GM18517 (cell line): ENCODE measurements around the gene PLK1.
"Not testable (repeated sequence)": the region's sequence is repeated elsewhere in the genome, so short reads cannot be mapped to it uniquely, and the experiment has no call there.

Experiments used
- ATAC-seq: cut with Tn5 transposase; IDR thresholded peaks from one replicate; pipeline ENCODE4 v1.9.1; 2021; ENCODE audit warnings: mild to moderate bottlenecking, moderate library complexity; ENCODE audit not compliant: unreplicated experiment

Gene PLK1

DNA sequence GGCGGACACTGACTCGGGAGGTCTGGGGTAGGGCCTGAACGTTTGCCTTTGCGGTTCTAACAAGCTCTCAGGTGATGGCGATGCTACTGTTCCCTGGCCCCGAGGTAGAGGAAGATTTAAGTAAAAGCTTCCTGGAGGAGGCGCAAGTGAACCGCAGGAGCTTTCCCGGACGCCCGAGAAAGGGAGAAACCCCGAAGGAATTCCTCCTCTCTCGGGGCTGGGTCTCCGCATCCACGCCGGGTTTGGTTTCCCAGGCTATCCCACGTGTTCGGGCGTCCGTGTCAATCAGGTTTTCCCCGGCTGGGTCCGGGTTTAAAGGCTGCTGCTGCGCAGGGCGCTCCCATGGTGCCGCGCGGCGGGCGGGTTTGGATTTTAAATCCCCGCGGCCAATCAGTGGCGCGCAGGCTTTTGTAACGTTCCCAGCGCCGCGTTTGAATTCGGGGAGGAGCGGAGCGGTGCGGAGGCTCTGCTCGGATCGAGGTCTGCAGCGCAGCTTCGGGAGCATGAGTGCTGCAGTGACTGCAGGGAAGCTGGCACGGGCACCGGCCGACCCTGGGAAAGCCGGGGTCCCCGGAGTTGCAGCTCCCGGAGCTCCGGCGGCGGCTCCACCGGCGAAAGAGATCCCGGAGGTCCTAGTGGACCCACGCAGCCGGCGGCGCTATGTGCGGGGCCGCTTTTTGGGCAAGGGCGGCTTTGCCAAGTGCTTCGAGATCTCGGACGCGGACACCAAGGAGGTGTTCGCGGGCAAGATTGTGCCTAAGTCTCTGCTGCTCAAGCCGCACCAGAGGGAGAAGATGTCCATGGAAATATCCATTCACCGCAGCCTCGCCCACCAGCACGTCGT, at the start of gene PLK1:
TSS of gene PLK1 (plus strand) at position 460 of the 844 bp plus-strand sequence. CDS start at position 504, 44 bp downstream.
- ATAC-seq, result peak; percentile 68

DNA sequence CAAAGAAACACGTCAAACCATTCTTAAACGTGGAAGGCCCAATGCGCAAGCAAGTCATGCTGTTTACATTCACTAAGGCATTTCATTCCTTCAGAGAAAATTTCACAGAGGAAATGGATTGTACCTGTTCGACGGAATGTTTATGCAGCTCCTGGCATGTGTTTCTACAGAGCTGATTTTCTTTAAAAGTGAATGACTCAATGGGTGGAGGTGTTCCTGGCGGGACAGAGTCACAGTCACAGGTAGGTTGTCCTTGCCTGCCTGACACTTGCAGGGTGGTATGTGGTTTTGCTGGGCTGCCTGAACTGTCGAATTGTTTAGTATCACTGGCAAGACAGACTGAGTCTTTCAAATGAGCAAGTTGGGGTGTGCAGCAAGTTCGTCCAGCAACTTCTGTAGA, 49.2 kb upstream of the PLK1 start:
- ATAC-seq, result no peak

DNA sequence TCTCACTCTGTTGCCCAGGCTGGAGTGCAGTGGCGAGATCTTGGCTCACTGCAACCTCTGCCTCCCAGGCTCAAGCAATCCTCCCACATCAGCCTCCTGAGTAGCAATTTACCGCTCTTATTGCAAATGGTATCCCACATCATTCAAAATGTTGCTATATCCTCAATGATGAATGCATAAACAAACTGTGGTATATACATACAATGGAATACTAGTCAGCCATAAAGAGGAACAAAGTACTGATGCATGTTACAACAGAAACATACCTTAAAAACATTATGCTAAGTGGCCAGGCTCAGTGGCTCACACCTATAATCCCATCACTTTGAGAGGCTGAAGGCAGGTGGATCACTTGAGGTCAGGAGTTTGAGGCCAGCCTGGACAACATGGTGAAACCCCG, 46.8 kb upstream of the PLK1 start:
- not testable (repeated sequence) for ATAC-seq

DNA sequence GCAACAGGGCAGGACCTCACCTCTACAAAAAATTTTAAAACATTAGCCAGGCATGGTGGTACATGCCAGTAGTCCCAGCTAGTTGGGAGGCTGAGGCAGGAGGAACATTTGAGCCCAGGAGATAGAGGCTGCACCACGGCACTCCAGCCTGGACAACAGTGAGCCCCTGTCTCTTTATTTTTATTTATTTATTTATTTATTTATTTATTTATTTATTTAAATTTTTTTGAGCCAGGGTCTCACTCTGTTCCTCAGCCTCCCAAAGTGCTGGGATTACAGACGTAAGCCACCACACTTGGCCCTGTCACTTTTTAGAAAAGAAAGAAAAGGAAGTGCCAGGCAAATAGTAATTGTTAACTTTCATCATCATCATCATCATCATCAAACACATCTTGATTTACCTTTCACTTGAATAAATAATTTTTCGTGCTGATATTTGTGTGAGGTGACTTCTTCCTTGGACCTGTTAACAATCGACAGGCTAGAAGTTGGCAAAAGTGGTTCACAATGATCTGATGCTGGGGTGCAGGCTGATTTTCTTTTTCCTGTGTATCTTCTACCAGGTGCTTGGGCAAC, 44.1 kb upstream of the PLK1 start:
- ATAC-seq, result no peak

DNA sequence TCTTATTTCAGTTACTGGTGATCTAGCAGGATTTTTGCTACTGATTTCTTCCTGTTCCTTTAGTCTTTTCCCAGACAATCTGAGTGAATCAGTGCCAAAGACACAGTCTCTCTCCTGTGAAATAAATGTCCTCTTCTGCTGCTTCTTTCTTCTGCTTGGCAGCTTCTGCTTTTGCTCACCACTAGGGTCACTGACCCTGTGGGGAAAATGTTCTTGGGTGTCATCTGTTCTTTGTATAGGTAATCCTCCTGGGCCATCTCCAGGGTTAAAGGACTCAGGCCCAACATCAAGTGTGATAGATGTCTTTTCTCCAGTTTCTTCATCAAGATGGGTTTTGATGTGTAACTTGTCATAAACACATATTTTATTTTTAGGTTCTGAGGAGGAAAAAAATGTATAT, 42.7 kb upstream of the PLK1 start:
- ATAC-seq, result no peak

DNA sequence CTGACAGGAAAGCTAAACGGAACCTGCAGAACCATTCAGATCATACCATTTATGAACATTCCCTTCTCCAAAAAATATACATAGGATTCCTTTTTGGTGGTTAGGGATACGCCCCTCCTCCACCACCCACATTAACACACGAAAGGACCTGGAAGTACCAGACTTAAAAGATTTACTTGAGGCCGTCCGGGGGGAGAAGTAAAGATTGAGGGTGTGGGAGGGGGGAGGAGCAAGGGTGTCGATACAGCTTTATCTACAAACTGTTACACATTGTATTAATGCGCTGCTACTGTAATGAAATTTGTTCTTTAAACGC, 38.1 kb upstream of the PLK1 start:
- no peak for ATAC-seq

DNA sequence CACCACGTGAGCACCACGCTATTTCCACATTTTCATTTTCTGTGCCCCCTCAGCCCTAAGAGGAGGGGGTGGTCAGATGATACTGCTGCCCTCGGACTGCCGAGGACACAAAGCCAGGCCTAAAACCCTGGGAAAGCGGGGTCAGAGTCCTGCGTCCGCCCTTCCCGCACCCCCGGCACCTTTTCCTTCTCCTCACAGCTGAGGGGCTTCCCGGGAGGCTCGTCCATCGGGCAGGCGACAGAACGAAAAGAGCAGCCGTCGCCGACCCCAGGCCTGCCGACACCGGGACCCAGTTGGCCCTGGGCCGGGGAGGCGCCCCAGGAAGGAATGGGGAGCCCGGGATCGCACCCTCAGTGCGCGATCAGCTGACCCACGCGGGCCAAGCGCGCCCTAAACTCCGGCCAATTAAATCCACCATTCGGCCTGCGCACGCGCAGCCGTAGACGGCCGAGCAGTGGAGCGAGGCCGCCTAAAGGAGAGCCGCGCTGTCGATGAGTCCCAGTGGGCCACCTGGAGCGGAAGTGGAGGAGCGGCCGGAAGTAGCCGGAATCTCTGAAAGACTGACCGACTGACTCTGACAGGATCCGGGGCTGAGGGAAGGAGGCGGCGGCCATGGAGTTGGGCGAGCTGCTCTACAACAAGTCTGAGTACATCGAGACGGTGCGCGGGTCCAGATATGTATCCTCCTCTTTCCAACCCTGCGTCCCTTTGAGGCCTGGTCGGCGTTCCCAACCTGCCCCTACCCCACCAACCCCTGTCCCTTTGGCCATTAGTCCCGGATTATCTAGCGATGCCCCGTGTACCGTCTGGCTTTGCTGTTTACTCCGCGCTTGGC, 37.5 kb upstream of the PLK1 start, which contains the start of the genes DCTN5 and PALB2:
TSS of gene DCTN5 (plus strand) at position 536 of the 835 bp plus-strand sequence. CDS start at position 613, 77 bp downstream.
TSS of gene PALB2 (minus strand) at position 380 of the 835 bp plus-strand sequence. CDS start at position 227, 153 bp downstream.
- peak; percentile 91 for ATAC-seq

DNA sequence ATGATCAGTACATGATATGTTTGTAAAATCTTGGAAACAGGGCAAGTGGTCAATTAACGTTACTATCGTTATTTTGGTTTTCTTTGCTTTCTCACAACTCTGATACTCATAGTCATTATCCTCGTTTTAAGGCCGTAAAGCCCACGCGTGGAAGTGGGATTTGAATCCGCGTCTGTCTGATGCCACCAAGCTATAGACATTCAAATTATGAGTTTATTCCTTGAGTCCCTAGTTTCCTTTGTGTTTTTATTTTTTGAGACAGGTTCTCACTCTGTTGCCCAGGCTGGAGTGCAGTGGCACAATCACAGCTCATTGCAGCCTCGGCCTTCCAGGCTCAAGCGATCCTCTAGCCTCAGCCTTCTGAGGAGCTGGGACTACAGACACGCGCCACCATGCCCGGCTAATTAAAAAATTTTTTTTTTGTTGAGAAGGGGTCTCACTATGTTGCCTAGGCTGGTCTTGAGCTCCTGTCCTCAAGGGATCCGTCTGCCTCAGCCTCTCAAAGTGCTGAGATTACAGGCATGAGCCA, 36.4 kb upstream of the PLK1 start:
- ATAC-seq, result no peak

DNA sequence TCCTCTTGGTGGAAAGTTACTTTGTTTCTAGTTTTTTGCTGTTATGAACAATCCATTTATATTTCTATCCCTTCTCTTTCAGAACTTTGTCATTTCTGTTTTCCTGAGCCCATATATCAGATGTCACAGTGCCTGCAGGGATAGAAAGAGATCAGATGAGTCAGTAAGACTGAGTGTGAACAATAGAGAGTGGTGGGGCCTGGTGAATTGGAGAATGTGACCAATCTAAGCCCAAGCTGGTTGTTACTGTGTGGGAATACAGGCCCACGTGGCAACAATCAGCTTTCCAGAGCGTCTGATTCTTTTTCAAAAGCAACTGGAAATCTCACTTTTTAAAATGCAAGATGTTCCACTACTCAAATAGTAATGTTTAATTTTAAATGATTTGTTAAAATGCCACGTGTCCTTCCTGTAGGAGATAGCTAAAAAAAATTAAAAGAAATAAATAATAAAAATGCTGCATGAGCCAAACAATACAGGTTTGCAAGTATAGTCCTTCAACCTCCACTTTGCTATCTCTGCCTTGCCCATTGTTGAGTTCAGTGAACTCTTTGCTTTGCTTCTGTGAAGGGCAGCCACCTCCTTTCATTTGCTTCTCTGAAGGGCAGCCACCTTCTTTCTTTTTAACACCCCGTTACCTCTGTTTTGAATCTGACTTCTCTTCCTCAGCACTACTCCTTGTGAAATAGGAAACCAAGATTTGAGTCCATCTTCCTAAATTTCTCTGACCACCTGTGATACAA, 27.8 kb upstream of the PLK1 start:
- ATAC-seq, result no peak

DNA sequence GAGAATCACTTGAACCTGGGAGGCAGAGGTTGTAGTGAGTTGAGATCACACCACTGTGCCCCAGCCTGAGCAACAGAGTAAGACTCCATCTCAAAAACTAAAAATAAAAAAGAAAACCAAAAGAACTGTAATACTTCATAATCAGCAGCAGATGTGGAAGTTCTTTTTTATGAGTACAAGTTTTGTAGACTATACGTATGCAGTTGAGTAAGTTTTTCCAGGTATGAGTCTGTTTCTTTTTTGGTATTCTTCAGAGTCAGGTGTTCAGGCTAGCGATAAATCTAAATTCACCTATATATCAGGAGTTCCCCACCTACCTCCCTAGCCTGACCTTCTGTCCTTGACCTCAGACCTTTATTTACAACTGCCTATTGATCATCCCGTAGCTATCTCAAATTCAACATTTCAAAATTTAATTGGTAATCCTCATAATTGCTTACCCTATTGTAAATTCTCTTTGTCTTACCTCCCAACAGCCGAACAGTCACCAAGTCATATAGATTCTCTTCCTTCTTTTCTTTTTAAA, 26.7 kb upstream of the PLK1 start:
- ATAC-seq, result no peak

DNA sequence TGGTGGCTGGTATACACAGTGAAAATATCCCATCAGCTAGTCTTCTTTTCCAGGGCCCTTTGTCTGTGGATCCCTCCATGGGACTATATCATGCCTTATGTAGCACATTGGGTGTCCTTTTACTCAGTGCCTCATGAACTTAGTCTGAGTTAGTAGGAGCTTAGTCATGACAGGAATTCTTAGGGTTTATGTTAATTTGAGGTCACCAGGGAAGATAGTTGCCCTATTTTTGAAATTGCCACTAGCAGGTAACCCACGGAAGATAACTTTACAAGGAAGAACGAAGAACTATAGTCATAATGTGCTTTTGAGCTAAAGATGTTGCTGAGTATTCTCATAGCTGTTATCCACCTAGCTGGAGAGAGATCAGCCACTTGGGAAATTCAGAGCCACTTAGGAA, 14.8 kb upstream of the PLK1 start:
- ATAC-seq, result no peak

DNA sequence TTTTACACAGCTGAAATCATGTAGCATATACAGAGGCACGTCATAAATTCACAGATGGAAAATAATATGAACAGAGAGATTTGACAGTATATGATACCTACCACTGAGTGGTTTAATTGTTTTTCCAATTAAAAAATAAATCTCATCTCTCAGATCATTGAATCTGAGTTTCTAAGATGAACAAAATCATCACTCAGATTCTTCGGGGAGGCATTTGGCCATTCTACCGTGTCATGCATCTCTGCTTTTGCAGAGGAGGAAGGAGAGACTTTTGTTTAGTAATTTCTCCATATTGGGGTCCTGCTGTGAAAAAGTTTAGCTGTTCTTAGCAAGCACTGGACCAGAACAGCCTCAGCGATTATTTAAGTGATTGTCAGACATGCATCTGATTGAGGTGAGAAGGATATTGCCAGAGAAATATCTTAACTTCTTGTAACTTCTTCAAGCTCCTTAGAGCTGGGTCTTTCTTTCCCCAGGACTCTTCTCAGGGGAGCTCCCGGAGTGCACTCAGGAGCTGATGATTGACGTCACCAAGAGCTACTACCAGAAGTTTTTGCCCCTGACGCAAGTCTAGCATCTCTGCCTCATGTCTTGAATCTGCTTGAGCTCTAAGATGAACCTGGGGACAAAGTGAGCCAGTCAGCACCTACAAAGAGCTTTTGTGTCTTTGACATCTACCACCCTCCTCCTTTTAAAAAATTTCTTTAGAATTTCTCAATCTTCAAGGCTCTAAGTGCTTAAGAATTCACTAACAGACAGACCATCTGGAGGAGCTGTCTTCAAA, 11.9 kb upstream of the PLK1 start:
- ATAC-seq, result no peak

DNA sequence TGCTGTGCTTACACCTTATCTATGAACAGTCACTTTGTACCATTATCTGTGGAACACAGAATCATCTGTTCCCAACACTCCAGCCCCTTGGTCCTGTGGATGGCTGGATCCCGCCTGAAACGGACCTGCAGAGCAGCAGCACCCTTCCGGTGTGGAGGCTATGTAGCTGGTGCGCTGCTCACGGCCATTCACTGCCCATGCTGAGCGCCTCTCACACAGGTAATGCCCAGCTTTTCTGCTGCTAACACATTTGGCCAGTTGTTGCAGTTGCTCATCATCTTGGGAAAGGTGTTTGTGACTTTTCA, 11.4 kb upstream of the PLK1 start:
- ATAC-seq, result no peak

DNA sequence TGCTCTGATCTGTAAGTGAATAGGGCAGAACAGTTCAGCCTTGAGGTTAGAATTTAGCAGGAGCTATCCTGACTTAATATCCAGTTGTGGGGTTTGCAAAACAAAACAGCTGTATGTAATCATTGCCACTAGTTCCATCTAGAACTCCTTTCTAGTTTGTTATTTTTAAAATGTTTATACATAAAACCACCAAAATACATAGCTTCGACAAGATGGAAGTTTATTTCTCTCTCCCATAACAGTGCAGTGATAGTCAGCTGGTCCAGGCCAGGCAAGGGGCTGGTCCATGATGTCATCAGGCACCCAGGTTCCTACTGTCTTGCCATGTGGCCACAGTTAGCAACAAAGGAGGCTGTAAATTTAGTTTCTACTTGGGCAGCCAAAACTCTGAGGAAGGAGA, 10.5 kb upstream of the PLK1 start:
- no peak for ATAC-seq

DNA sequence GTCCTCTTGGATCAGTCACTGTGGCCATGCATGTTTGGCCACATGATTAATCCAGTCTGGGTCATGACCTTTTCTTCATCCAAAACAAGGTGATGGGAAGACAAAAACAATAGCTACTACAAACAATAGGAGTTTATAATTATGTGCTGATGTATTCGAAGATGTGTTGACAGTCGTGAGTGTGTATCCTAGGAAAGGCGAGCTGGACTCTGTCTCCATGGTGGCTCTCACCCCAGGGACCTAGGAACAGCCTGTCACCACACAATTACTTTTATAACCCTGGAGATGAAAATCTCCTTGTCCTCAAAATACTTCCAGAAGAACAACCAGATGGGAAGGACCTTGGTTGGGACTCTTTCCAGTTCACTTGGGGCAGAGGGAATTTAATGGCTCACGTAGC, 9.8 kb upstream of the PLK1 start:
- no peak for ATAC-seq

DNA sequence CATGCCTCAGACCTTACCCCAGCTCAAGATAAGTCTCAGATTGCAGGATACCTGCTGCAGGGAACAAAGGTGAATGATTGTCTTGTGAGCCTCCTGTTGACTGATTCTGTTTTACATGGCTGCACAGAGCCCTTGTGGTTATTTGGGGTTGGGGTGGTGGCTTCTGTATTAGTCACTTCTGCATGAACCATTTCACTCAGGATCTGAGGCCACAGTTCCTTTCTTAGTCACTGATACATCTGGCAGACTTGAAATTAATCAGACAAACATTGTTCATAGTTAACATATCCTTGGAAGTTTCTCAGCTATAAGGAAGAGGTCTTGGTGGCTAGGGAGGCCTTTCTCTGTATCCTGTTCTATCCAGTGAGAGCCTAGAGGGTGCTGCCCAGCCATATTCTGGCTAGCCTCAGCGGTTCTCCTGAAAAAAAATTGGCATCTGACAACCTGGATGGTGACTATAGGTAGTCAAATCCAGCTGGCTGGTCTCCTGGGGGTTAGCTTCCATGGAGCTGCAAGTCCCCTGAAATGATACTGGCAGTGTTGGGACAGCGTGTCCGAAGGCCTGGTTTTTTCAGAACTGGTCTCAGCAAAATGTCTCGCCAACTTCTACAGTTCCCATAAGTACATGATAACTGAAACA, 8.4 kb upstream of the PLK1 start:
- peak; percentile 87 for ATAC-seq

DNA sequence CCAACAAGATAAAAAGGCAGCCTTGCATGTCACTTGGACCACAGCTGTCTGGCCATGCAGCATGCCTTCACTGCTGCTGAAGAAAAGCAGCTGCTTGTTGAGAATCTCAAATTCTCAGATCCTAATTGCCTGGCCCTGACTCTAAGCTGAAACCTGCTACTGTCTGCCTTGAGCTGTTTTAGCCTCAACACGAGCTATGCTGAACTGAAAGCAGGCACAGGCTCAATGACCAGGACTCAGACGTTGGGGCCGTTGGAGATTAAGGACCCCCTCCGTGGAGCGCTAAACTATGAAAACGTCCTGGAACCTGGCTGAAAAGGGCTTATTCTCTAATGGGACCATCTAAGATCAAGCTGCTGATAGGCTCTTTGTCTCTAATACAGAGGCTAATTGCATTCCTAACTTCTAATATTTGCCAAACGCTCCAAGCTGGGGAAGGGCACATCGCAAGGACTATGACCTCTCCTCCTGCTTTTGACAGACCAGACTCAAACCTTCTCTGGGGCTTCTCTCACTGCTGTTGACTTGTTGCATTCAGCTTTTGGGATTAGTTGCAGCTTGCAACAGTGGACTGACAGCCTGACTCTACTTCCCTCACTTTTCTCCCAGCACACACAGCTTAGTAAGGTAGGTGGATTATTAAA, 4.6 kb upstream of the PLK1 start:
- ATAC-seq, result no peak

DNA sequence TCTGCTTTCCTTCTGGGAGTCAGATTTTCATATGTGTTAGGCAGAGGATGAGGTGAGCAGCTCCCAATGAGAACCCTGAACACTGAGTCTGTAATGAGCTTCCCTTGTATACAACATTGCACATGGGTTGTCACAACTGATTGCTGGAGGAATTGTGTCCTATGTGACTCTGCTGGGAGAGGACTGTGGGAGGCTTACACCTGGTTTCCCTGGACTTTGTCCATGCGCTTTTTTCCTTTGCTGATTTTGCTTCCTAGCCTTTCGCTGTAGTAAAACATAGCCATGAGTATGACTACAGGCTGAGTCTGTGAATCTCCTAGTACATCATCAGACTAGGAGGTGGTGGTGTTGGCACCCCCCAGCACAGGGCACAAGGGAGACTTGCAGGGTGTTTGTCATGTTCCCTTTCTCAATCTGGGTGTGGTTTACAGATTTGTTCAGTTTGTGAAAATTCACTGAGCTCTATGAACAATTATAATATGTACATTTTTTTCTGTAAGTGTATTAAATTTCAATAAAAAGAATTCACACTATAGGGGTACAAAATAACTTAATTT, 1.7 kb upstream of the PLK1 start:
- ATAC-seq, result no peak
